ENCODE data around the gene LAYN. TPM values are rescaled to one million over a fixed set of nuclear protein-coding genes. Genes with fewer than 3 reads are reported as not detected.

LAYN gene
- total RNA-seq, 1 donor from 2014 or later = 15.0 TPM

DNA sequence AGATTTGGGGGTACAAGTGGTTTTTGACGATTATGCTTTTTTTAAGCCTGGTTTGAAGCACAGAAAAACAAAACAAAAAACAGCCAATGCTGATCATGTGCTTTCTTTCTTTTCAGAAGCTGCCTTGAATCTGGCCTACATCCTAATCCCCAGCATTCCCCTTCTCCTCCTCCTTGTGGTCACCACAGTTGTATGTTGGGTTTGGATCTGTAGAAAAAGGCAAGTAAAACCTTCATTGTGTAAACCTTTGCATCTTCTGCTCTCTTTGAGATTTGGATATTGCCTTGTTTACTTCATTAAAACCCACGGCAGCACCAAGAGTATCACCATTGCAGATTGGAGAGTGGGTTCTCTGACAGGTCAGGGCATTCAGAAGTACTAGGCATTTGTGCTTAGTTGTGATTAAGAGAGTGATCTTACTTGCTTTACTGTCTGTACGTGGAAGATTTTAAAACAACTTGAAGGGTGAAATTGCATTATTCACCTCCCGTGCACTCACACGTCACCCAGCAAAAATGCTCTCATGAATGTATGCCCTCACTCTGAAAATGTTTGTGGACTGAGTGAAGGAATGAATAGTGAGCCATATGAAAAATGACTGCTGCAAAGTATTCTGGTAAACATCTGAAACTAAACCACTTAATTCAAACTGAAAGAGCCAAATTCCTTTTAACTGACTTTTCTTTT is 17.0 kb downstream of the LAYN start:
- Histone ChIP-seq H3K9me3 (no peaks in the 10 kb centered on the region), H3K4me3 (no peak overlapping the region), H3K27ac (peak overlapping the region; percentile 22), H3K36me3 (peaks cover 7% of the 10 kb centered on the region), H3K4me1 (peaks cover 4% of the 10 kb centered on the region), H3K27me3 (ENCODE audit: low read depth) (no peaks in the 10 kb centered on the region)
- peak; percentile 68 to 88 for ATAC-seq
- intact Hi-C loops (cut with DNase I) = no loop called here
- DNase-seq = no peak
- no peak for TF ChIP-seq CTCF (IDR thresholded peaks at IDR 0.05)

GRCh38 chr11:111559800-111560464 is 19.4 kb downstream of the LAYN start:
- DNase-seq (no peak), ATAC-seq (no peak)
- Histone ChIP-seq H3K4me3 (no peak overlapping the region), H3K27ac (no peak overlapping the region), H3K27me3 (ENCODE audit: low read depth) (no peaks in the 10 kb centered on the region), H3K4me1 (peaks cover 4% of the 10 kb centered on the region), H3K36me3 (peaks cover 7% of the 10 kb centered on the region), H3K9me3 (no peaks in the 10 kb centered on the region)
- TF ChIP-seq CTCF (IDR thresholded peaks at IDR 0.05) = no peak
- intact Hi-C loops (cut with DNase I) = no loop called here

DNA sequence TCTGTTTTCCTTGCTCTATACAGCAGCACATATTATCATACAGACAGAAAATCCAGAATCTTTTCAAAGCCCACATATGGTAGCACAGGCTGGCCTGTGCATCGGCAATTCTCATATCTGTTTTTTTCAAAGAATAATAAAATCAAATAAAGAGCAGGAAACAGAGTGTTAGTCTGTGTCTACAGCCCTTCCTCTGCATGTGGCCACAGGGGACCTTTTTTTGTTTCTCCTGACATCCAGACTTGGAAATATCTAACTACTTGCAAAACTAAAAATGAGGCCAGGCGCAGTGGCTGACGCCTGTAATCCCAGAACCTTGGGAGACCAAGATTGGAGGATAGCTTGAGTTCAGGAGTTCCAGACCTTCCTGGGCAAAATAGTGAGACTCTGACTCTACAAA is 20.3 kb downstream of the LAYN start:
- Histone ChIP-seq H3K36me3 (peaks cover 7% of the 10 kb centered on the region), H3K27ac (no peak overlapping the region), H3K4me1 (peaks cover 4% of the 10 kb centered on the region), H3K9me3 (no peaks in the 10 kb centered on the region), H3K4me3 (no peak overlapping the region), H3K27me3 (ENCODE audit: low read depth) (no peaks in the 10 kb centered on the region)
- intact Hi-C loops (cut with DNase I) = no loop called here
- no peak for TF ChIP-seq CTCF (IDR thresholded peaks at IDR 0.05)
- no peak for DNase-seq
- ATAC-seq = no peak

DNA sequence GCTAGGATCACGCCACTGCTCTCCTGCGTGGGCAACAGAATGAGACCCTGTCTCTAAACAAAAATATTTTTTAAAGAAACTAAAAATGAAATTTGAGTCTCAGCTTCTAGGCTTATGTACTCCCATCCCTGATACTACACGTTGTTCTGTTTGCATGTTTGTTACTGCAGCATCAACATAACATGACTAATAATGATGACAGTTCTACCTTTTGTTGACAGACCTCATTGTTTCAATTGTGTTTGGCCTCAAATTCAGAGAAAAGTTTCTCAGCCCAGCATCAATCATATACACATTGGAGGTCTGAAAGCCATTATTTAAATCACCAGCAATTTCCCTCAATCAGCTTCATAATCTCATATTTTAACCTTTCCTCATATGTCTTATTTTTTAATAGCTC is 20.8 kb downstream of the LAYN start:
- Histone ChIP-seq H3K4me3 (no peak overlapping the region), H3K36me3 (peaks cover 7% of the 10 kb centered on the region), H3K9me3 (no peaks in the 10 kb centered on the region), H3K4me1 (peaks cover 4% of the 10 kb centered on the region), H3K27me3 (ENCODE audit: low read depth) (no peaks in the 10 kb centered on the region), H3K27ac (no peak overlapping the region)
- intact Hi-C loops (cut with DNase I) = no loop called here
- DNase-seq (no peak), ATAC-seq (no peak)
- no peak for TF ChIP-seq CTCF (IDR thresholded peaks at IDR 0.05)

DNA sequence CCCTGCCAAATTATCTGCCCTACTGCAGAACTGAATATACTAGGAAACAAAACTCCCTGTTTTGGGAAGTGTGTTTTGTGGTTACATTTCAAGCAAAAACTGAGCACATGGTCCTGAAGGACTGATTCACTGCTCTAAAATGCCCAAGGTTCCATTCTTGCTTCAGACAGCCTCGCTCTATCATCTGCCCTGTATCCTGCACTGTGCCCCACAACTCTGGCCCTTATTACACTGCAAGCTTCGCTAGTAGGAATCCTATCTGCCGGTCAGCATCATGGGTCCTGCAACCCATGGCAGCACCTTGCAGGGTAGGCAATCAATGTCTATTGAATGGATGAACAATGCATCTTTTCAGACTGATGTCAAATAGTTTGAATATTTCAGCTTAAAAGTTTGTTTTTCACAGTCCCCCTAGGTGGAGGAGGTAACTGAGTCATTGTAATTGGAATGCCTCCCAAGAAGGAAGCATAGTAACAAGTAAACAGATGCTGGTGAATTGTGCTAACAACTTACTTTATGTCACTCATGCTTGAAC is 21.3 kb downstream of the LAYN start:
- Histone ChIP-seq H3K4me3 (no peak overlapping the region), H3K36me3 (peaks cover 7% of the 10 kb centered on the region), H3K9me3 (no peaks in the 10 kb centered on the region), H3K4me1 (peaks cover 4% of the 10 kb centered on the region), H3K27me3 (ENCODE audit: low read depth) (no peaks in the 10 kb centered on the region), H3K27ac (no peak overlapping the region)
- no peak for ATAC-seq
- intact Hi-C loops (cut with DNase I) = no loop called here
- DNase-seq = no peak
- TF ChIP-seq CTCF (IDR thresholded peaks at IDR 0.05) = no peak

All from lower lobe of right lung (tissue), 2 donors.